DND-41 (cell line): Measurements from ENCODE around the gene ARHGEF4.

ENCODE experiments used
- EZH2 ChIP-seq: IDR thresholded peaks from 3 replicates; pipeline ENCODE4 v1.6.1; 2012; ENCODE audit warnings: borderline replicate concordance, low read depth, mild to moderate bottlenecking, moderate library complexity, low read length, inconsistent platforms; ENCODE audit not compliant: severe bottlenecking
- TF ChIP-seq, protein P1 (sequence below): IDR thresholded peaks from 2 replicates; pipeline ENCODE4 v1.5.1; 2012; ENCODE audit warnings: borderline replicate concordance, low read length, moderate library complexity, mild to moderate bottlenecking; ENCODE audit not compliant: poor library complexity, severe bottlenecking; ENCODE audit errors: extremely low read depth

DNA sequence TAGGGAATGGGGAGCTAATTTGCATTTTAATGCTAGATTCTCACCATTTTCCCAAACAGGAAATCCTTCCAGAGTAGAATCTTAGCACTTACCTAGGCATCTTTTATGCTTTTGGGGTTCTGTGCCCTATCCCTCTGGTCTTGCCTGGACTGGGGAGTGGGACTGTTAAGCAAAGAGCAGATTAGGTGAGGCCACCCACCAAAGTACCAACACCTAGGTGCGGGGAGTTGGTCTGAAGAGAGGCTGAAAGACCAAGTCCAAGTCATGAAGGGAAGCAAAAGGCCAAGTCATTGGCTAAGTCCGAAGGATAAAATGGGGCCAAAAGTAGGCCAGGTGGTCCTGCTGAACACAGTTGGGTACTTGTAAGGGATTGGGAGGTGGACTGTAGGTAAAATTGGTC lies 169.8 kb downstream of the ARHGEF4 start:
- TF ChIP-seq, protein P1, sequence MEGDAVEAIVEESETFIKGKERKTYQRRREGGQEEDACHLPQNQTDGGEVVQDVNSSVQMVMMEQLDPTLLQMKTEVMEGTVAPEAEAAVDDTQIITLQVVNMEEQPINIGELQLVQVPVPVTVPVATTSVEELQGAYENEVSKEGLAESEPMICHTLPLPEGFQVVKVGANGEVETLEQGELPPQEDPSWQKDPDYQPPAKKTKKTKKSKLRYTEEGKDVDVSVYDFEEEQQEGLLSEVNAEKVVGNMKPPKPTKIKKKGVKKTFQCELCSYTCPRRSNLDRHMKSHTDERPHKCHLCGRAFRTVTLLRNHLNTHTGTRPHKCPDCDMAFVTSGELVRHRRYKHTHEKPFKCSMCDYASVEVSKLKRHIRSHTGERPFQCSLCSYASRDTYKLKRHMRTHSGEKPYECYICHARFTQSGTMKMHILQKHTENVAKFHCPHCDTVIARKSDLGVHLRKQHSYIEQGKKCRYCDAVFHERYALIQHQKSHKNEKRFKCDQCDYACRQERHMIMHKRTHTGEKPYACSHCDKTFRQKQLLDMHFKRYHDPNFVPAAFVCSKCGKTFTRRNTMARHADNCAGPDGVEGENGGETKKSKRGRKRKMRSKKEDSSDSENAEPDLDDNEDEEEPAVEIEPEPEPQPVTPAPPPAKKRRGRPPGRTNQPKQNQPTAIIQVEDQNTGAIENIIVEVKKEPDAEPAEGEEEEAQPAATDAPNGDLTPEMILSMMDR = no peak
- no peak for TF ChIP-seq EZH2
